Iris pigment epithelial cell (primary cell): ENCODE results near the gene GCK.

Experiments used
- DNase-seq: peaks from one replicate; pipeline ENCODE4 v3.0.0-alpha.2; 2011; ENCODE audit warnings: low read depth

The GCK gene

GRCh38 chr7:44155191-44156185, 33.8 kb downstream of the GCK start:
- DNase-seq: no peak

- DNase-seq: no peak
Observed at GRCh38 chr7:44154703-44155102, 34.5 kb downstream of the GCK start.

DNA sequence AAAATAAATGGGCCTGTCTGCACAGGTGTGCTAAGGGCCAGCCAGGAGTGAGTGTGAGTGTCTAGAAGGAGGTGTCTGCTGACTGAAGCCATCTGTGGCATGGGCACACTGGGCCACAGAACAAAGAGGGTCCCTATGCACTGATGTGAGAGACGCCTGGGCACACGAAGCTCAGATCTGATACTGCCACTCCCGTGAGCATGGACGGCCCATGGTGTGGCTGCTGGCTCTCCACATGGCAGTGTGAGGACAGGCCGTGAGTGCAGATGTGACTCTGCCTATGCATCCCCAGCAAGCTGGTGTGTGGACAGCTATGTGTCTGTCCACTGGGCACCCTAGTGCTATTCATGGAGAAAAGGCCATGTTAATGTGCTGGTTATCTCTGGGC, 35.3 kb downstream of the GCK start:
- no peak for DNase-seq

- DNase-seq: no peak
Observed at GRCh38 chr7:44152971-44153947, 36.0 kb downstream of the GCK start.

GRCh38 chr7:44151956-44152355, 37.3 kb downstream of the GCK start:
- no peak for DNase-seq

- no peak for DNase-seq
Observed at GRCh38 chr7:44150966-44151941, 38.0 kb downstream of the GCK start.

DNA sequence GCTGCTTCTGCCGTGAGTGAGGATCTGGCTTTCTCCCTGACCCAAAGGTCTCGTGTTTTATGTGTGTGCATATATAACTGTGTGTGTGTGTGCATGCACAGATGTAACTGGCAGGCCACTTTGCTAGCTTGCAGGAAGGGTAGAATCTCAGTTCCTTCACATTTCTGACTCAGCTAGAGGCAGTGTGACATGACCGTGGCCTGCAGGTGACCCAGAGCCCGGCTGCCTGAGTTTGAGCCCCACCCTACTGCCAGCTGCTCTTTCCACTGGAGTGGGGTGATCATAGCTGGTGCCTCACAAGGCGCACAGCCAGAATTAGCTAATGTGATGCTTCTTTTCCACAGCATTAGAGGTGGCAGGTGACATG, 38.8 kb downstream of the GCK start:
- DNase-seq: no peak

- peak; percentile 25 for DNase-seq
Observed at GRCh38 chr7:44149571-44150465, 39.4 kb downstream of the GCK start.

DNA sequence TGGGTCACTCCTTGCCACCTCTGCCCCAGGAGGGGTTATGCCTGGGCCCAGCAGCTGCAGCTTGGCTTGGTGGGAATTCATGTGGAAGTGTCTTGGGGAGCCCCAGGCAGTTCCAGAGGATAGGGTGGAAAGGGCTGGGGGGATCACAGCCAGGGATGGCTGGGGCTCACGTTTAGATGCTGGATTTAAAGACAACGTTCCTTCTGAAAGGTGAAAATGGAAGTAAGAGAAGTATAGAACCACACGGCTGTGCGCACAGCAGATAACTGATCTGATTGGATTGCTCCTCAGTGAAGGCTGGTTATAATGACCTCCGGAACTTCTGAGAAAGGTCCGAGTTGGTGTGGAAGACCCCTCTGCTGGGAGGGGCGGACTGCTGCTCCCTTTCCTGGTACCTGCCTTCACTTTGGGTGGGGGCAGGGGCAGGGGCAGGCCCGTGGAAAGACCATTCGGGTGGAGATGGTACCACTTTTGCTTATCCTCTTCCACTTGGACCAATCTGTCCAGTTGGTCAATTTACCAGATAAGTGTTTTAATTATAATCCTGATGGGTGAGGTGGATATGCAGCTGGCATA, 40.2 kb downstream of the GCK start:
- DNase-seq: no peak

DNA sequence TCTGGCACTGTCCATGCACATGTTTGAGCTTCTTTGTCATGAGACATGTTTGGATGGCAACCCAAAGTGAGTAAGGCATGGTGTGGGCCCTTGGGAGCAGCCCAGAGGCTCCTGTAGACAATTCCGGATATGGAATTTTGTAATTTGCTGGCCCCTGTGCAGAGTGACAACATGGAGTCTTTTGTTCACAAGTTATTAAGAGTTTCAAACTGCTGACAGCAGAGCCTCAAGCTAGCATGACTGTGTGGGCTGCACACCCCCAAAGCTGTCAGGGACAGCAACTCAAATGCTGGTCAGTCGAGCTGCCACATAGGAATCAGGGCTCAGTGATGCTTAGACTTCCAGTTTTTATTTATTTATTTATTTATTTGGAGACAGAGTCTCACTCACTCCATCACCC, 41.1 kb downstream of the GCK start:
- no peak for DNase-seq

GRCh38 chr7:44147026-44147991, 41.9 kb downstream of the GCK start:
- DNase-seq: no peak

- DNase-seq: peak; percentile 20
Observed at GRCh38 chr7:44145969-44146911, 43.0 kb downstream of the GCK start.

- DNase-seq: peak; percentile 24
Observed at GRCh38 chr7:44145479-44145968, 43.7 kb downstream of the GCK start.

DNA sequence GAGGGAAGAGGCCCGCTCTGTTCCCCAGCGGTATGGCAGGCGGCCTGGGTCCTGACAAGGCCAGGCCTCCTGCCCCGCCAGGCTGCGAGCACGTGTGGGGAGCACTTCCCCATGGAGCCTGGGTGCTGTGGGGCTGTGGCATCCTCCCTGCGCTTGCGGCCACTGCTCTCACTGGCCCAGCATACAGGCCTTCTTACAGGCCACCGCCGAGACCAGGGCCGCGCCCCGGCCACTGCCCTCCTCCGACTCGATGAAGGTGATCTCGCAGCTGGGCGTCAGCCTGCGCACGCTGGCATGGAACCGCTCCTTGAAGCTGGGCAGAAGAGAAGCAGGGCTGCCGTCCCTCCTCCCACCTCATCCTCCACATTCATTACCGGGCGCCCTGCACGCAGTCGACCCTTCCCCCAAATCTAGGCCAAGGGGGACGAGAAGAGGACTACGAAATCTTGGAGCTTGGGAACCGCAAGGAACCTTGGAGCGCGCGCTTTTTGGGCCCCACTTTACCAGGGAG, 44.2 kb downstream of the GCK start:
- DNase-seq: no peak

DNA sequence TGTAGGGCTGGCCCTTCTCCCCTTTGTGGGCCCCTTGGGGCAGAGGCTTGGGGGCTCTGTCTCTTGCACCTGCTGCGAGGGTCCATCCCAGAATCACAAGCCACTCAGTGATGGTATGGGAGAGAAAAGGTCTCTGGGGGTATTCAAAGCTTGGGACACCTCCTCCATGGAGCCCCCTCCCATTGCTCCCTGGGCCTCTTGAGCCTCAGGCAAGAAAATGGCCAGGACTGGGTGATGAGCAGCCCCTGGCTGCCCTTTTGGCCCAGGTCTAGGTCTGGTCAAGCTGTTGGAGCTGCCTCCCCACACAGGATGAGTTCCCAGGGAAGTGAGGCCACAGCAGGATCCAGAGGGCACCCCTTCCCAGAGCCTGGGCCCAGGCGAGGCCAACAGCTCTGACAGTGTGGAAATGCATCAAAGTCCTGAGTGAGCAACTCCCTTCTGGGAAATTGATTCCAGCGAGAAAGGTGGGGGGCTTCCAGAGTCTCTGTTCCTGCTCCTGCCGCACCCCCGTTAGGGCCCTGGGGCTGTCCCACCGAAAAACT, 44.7 kb downstream of the GCK start:
- no peak for DNase-seq

DNA sequence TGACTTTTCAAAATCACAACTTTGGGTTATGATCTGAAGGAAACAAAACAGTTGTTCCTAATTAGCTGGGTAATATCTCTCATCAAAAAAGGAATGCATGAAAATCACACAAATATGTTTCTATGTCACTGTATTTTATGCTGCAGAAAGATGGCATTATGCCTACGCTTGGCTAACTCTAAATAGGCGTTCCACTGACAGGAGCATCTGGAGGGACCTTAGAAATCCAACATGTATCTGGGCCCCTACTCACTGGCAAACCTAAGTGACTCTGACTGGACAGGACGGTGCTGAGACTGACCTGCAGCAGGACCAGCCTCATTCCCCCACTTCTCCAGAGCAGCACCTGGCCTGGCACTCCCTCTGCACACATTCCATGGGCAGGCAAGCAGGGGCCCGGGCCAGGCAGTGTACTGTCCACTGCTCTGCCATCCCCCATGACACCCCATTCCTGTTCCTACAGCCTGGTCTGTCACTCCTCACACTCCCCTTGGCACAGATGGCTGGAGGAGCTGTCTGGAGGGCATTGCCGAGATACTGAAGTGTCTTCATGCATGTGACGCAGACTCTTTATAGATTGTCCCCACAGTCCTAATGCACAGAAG, 45.5 kb downstream of the GCK start:
- DNase-seq: no peak

DNA sequence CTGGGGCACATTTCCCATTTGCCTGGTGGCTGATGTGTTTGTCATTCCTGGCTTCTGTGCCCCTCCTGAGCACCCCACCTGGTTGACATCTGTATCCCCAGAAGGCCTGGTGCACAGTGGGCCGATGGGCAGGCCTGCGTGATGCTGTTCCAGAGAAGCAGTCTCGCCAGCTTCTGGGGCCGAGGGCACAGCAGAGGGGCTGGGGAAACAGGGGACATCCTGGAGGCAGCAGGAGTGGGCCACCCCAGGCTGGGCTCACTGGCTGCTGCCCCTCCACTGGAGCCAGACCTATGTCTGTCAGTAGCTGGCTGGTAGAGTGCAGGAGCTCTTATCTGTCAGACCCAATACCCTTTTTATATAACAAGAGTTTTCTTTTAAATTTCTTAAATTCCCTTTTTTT, 47.2 kb downstream of the GCK start:
- no peak for DNase-seq
